ENCODE results near the gene CCDC88B. TPM values are rescaled to one million over a fixed set of nuclear protein-coding genes. Genes with fewer than 3 reads are reported as not detected.
A peak's percentile ranks its signal among the peaks of the same experiment; 100 is the strongest.

CCDC88B gene
- total and polyA plus RNA-seq, 9 of the 15 experiments (the other 6 are each of a cell fraction or from before 2014, with no cell fraction given), result 0.13 to 18.1 (median 7.9) TPM

- TF ChIP-seq PCBP1 (IDR thresholded peaks at IDR 0.05; ENCODE audit: low read depth, low read length, poor library complexity, severe bottlenecking) (no peak), L3MBTL2 (IDR thresholded peaks at IDR 0.05) (peak; percentile 64; the same call in 1 of the 2 replicates), PHF20 (IDR thresholded peaks at IDR 0.05; ENCODE audit: partially characterized antibody) (peak; percentile 75), MBD2 (IDR thresholded peaks at IDR 0.05; ENCODE audit: borderline replicate concordance, low read depth) (peak; percentile 29; the same call in 1 of the 2 replicates), NEUROD1 (IDR thresholded peaks at IDR 0.05; ENCODE audit: borderline replicate concordance, low read depth, low read length, partially characterized antibody) (peak; percentile 44), NBN (IDR thresholded peaks at IDR 0.05; ENCODE audit: low read depth) (peak; percentile 90), RHOXF2B (CRISPR knock-in tag; conservative IDR thresholded peaks at IDR 0.05) (no peak), ZNF274 (IDR thresholded peaks at IDR 0.05; ENCODE audit: borderline replicate concordance, low read depth, low read length) (no peak), CXXC5 (CRISPR knock-in tag; IDR thresholded peaks at IDR 0.05) (peak; percentile 56), PHB2 (IDR thresholded peaks at IDR 0.05; ENCODE audit: low read depth) (0 out of 2 replicates have a peak, but pooled peaks have one; percentile 50), KLF1 (tag; IDR thresholded peaks at IDR 0.05) (no peak), SRF (CRISPR knock-in tag; IDR thresholded peaks at IDR 0.05) (no peak; a peak in 1 of 4 replicates), SREBF2 (CRISPR knock-in tag; IDR thresholded peaks at IDR 0.05) (no peak), NR2C2 (CRISPR knock-in tag; IDR thresholded peaks at IDR 0.05) (peak; percentile 82), NR2C2 (tag; IDR thresholded peaks at IDR 0.05) (peak; percentile 86), SMARCA4 (IDR thresholded peaks at IDR 0.05) (peak; percentile 91), ID3 (CRISPR knock-in tag; IDR thresholded peaks at IDR 0.05) (no peak), ID3 (tag; IDR thresholded peaks at IDR 0.05) (peak; percentile 85; the same call in 1 of the 2 replicates), ERF (CRISPR knock-in tag; IDR thresholded peaks at IDR 0.05) (0 out of 2 replicates have a peak, but pooled peaks have one; percentile 32), MTA1 (IDR thresholded peaks at IDR 0.05; ENCODE audit: borderline replicate concordance) (peak; percentile 80), CBFA2T3 (IDR thresholded peaks at IDR 0.05) (peak; percentile 54), FOSL1 (tag; conservative IDR thresholded peaks at IDR 0.05) (peak; percentile 84), CREBBP (IDR thresholded peaks at IDR 0.05; ENCODE audit: low read depth, low read length) (no peak), THRAP3 (IDR thresholded peaks at IDR 0.05; ENCODE audit: borderline replicate concordance) (peak; percentile 90), CLOCK (CRISPR knock-in tag; IDR thresholded peaks at IDR 0.05; ENCODE audit: borderline replicate concordance) (no peak), ARID1B (IDR thresholded peaks at IDR 0.05) (peak; percentile 89), SMARCE1 (IDR thresholded peaks at IDR 0.05) (peak; percentile 93), HNRNPLL (IDR thresholded peaks at IDR 0.05; ENCODE audit: low read depth, low read length, poor library complexity, severe bottlenecking) (no peak)
Observed at GRCh38 chr11:64331569-64332371, 8.2 kb upstream of the CCDC88B start (continued).
